ENCODE results near the gene BPI. TPM values are rescaled to one million over a fixed set of nuclear protein-coding genes. Genes with fewer than 3 reads are reported as not detected.
"Not testable (repeated sequence)": the region's sequence is repeated elsewhere in the genome, so short reads cannot be mapped to it uniquely, and the experiment has no call there.

Gene BPI
- total RNA-seq, 4 donors from 2014 or later: 0.22 to 0.40 TPM; not detected in 2

DNA sequence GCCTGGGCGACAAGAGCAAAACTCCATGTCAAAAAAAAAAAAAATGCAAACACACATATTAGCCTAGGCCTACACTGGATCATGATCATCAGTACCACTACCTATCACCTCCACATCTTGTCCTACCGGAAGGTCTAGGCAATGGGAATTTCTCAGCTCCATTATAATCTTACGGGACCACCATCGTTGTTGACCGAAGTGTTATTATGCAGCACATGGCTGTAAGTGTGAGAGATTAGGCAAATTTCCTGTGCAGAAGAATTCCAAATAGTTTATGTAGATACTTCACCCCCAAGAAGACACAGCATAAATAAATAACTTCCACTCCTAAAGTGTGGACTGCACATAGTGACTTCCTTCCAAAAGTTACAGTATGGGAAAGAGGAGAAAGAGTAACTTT lies 26.7 kb upstream of the BPI start:
- DNase-seq: no peak
- intact Hi-C loops (cut with DNase I): no loop called here
- 90 to 95% methylated on average over 5 of the region's 5 CpGs for WGBS, 2 donors
- no peaks in the 10 kb centered on the region for H3K36me3 ChIP-seq
- no peaks in the 10 kb centered on the region for H3K27me3 ChIP-seq
- no peaks in the 10 kb centered on the region for H3K4me1 ChIP-seq
- no peak overlapping the region for H3K4me3 ChIP-seq (replicated peaks in 1 of 3)
- no peaks in the 10 kb centered on the region for H3K9me3 ChIP-seq
- no peak overlapping the region for H3K27ac ChIP-seq
- TF ChIP-seq, protein P1, sequence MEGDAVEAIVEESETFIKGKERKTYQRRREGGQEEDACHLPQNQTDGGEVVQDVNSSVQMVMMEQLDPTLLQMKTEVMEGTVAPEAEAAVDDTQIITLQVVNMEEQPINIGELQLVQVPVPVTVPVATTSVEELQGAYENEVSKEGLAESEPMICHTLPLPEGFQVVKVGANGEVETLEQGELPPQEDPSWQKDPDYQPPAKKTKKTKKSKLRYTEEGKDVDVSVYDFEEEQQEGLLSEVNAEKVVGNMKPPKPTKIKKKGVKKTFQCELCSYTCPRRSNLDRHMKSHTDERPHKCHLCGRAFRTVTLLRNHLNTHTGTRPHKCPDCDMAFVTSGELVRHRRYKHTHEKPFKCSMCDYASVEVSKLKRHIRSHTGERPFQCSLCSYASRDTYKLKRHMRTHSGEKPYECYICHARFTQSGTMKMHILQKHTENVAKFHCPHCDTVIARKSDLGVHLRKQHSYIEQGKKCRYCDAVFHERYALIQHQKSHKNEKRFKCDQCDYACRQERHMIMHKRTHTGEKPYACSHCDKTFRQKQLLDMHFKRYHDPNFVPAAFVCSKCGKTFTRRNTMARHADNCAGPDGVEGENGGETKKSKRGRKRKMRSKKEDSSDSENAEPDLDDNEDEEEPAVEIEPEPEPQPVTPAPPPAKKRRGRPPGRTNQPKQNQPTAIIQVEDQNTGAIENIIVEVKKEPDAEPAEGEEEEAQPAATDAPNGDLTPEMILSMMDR (IDR thresholded peaks at IDR 0.05): no peak
- TF ChIP-seq POLR2A (IDR thresholded peaks at IDR 0.05): no peak

DNA sequence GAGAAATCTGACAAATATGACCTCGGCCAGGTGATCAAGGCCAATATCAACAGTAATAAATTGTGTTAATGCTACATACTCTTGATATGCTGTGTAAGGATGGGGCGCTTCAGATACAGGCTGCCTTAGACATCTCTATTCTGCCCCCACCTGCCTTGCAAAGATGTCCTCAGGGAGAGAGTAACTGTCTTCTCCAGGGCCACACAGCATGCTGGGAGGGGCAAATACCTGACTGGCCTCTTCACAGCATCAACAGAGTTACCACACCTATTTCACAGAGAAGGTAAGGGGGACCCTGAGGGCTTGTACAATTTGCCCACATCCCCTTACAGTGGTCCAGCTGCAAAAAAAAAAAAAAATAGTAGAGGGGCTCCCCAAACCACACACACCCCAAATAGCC lies 26.3 kb upstream of the BPI start:
- TF ChIP-seq, protein P1 (IDR thresholded peaks at IDR 0.05): no peak
- TF ChIP-seq POLR2A (IDR thresholded peaks at IDR 0.05): no peak
- intact Hi-C loops (cut with DNase I): no loop called here
- WGBS, 2 donors: 78 to 90% methylated on average over 2 of the region's 2 CpGs

DNA sequence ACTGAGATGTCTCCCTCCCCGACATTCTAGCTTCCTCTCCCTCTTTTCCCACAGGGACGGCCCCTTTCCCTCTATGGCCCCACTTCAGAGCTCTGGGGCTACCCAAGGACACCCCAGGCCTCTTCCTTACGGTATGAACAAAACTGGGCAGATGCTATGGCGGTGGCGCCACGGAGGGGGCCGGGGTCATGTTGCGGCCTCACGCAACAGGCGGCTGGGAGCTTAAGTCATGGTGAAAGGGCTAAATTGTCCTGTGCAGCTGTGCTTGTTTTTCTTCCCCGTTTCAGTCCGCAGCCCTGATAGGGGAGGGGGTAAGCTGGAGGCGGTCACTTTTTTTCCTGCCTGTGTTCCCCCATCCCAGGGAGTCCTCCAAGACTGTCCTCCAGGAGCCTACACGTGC lies 25.8 kb upstream of the BPI start:
- H3K4me3 ChIP-seq (replicated peaks in 1 of 3): no peak overlapping the region
- no peaks in the 10 kb centered on the region for H3K9me3 ChIP-seq
- H3K4me1 ChIP-seq: no peaks in the 10 kb centered on the region
- no peaks in the 10 kb centered on the region for H3K36me3 ChIP-seq
- H3K27ac ChIP-seq: no peak overlapping the region
- WGBS, 2 donors: 62 to 71% methylated on average over 14 of the region's 14 CpGs
- no peaks in the 10 kb centered on the region for H3K27me3 ChIP-seq
- intact Hi-C loops (cut with DNase I): no loop called here
- DNase-seq: no peak
- TF ChIP-seq, protein P1 (IDR thresholded peaks at IDR 0.05): no peak
- TF ChIP-seq POLR2A (IDR thresholded peaks at IDR 0.05): no peak

More for the DNA sequence above, 26.3 kb upstream of the BPI start:
- no peak overlapping the region for H3K27ac ChIP-seq
- DNase-seq: no peak
- H3K9me3 ChIP-seq: no peaks in the 10 kb centered on the region
- H3K4me3 ChIP-seq (replicated peaks in 1 of 3): no peak overlapping the region
- no peaks in the 10 kb centered on the region for H3K36me3 ChIP-seq
- H3K4me1 ChIP-seq: no peaks in the 10 kb centered on the region
- H3K27me3 ChIP-seq: no peaks in the 10 kb centered on the region

DNA sequence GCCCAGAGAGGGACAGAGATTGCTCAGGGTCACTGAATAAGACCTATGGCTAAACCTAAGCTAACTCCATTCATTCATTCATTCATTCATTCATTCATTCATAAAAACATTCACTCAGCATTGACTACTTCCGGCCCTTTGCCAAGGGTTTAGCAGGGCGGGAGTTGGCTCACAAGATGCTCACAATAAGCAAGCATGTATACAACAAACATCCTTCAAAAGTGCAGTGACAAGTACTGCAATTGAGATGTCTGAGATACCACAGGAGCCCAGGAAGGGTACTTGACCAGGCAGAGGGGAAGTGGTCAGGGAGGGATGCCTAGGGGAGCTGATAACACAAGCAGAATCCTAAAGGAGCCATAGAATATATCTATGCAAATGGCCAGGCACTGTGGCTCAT lies 25.2 kb upstream of the BPI start:
- no peaks in the 10 kb centered on the region for H3K9me3 ChIP-seq
- no peak for TF ChIP-seq POLR2A (IDR thresholded peaks at IDR 0.05)
- TF ChIP-seq, protein P1 (IDR thresholded peaks at IDR 0.05): no peak
- H3K4me1 ChIP-seq: no peaks in the 10 kb centered on the region
- intact Hi-C loops (cut with DNase I): no loop called here
- no peak overlapping the region for H3K4me3 ChIP-seq (replicated peaks in 1 of 3)
- WGBS, 2 donors: 77 to 82% methylated on average over 2 of the region's 2 CpGs
- no peak for DNase-seq
- H3K36me3 ChIP-seq: no peaks in the 10 kb centered on the region
- H3K27ac ChIP-seq: no peak overlapping the region
- H3K27me3 ChIP-seq: no peaks in the 10 kb centered on the region

DNA sequence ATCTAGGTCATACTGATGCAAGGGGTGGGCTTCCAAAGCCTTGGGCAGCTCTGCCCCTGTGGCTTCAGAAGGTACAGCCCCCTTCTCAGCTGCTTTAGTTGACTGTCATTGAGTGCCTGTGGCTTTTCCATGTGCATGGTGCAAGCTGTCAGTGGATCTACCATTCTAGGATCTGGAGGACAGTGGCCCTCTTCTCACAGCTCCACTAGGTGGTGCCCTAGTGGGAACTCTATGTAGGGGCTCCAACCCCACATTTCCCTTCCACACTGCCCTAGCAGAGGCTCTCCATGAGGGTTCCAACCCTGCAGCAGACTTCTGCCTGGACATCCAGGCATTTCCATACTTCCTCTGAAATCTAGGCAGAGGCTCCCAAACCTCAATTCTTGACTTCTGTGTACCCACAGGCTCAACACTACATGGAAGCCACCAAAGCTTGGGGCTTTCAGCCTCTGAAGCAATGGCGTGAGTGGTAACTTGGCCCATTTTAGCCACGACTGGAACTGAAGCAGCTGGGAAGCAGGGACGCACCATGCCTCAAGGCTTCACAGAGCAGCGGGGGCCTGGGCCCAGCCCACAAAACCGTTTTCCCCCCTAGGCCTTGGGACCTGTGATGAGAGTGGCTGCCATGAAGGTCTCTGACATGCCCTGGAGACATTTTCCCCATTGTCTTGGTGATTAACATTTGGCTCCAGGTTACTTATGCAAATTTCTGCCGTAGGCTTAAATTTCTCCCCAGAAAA lies 22.6 kb upstream of the BPI start:
- H3K4me3 ChIP-seq (replicated peaks in 1 of 3); H3K4me1 ChIP-seq; H3K9me3 ChIP-seq; H3K36me3 ChIP-seq; intact Hi-C loops (cut with DNase I); DNase-seq; H3K27me3 ChIP-seq; H3K27ac ChIP-seq: not testable (repeated sequence)
- 92 to 93% methylated on average over 6 of the region's 6 CpGs for WGBS, 2 donors
